ENCODE measurements around the gene ERFL.

The ERFL gene

DNA sequence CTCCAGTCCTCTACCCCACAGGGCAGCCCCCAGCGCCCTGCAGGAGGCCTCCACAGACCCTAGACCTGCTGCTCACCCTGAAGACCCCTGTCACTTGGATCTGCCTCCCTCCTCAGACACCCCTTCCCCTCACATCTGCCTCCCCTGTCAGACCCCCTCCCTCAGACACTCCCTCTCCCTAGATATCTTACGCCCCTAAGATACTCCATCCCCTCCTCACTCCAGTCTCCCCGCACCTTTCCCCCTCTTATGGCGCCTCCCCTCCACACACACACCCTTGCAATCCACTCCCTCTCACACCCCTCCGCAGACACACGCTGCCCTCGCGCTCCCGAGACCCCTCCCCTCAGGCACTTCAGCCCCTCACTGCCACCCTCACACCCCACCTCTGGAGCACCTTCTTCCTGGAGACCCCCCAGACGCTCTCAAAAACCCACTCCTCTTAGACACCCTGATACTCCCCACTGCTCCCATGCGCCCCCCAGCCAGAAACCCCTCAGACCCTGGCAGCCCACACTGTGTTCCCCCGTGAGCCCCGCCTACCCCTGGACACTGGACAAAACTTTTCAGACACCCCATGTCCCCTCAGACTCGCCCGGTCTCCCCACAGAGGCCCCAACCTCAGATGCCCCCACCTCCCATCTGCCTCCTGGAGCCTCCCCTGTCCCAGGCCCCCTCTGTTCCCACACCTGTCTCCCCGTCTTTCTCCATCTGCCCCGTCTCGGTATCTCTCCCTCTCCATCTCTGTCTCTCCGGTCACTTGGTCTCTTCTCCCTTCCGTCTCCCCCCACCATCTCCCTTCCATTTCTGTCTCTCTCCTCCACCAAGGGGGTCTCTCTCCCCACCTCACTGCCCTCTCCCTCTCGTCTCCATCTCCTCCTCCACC, 14.5 kb downstream of the ERFL start:
- no peak for DNase-seq (ENCODE audit: low spot score)

DNA sequence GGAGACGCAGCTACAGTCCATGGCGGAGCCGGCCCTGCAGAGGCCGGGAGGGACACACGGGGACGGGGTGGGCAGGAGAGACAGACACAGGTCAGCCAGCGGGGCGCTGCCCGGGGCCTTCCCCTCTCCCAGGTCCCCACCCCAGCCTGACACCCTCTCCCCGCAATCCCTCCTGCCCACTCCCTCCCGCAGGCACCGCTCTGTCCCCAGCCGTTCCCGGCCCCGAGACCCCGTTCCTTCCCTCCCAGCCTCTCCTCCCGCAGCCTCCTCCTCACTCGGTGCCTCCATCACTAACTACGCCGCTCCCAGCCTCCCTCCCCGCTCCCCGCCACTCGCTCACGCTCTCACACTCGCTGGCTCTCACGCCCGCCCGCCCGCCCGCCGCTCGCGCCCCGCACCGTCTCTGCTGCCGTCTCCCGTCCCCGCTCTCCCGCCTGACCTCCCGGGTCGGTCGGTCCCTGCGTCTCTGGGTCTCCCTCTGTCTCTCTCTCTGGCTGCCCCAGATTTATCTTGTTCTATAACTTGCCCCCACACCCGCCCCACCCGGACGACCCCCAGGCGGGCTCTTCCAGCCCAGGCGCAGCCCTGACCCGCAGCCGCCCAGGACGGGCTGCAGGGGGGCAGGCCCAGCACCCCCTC, 15.2 kb downstream of the ERFL start:
- DNase-seq (ENCODE audit: low spot score), result no peak

DNA sequence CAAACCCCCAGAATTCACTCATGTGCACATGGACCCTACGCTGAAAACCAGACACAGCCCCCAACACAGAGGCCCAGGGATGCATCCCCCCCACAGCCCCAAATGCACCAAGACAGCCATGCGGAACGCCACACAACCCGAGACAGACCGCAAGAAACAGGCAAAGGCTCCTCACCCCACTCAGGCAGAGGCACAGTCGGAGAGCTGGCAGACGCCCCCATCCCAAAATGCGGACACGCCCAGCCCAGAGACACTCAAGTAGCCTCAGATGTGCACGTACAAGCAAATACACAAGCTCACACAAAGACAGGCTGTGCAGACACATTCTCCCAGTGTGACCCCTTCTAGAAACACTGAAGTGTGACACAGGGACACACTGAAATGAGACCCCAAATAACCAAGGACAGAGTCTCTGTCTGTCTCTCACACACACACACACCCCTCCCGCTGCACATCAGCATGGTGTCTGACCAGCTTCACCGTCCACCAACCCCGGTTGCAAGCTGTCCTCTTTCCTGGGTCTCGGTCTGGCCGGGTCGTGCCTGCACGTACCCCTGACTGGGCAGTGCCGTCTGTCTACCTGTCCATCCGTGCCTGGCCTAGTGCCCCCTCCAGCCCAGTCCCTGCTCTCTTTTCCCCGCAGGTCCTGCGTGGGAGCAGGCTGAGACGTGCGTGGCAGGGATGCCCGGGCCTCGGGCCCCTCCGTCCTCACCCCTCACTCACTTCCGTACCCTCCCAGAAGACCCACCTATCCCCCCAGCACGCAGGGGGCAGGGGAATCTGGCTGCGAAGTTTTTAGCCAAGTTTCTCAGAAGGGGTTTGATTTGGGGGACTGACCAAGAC, 16.1 kb downstream of the ERFL start:
- DNase-seq (ENCODE audit: low spot score), result no peak

DNA sequence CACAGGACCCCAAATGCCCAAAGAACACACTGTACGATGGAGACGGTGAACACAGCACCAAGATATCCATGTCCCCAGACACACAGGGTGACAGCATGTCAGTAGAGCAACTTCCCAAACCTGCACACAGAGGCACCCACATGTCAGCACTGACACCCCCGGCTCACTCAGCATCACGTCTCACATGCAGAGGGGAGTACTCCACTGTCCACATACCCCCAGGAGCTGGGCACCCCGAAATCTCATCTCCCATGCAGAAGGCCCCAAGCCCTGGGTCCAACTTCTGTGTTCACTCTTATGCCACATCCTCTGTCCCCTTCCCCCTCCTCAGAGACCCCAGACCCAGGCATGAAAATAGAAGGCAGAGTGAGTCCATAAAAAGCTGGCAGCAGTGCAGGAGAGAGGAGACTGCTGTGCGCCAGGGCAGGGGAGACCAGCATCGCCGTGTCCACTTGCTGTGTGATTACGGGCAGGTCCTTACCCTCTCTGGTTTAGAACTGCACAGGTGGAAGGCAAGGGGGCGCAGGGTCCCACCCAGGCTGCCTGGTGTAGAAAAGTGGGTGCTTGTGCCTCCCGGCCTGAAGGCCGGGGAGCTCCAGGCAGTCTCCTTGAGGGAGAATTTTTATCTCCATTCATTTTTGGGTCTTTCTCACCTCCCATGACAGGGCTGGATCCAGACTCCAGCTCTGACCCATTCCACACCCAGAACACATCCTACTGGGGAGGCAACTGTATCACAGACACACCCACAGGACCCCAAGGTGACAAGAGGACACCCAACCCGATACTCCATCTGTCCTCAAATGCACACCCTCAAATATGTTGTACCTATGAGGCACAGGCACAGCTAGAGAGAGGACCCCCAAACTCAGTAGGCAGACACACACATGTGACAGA, 17.0 kb downstream of the ERFL start:
- no peak for DNase-seq (ENCODE audit: low spot score)

DNA sequence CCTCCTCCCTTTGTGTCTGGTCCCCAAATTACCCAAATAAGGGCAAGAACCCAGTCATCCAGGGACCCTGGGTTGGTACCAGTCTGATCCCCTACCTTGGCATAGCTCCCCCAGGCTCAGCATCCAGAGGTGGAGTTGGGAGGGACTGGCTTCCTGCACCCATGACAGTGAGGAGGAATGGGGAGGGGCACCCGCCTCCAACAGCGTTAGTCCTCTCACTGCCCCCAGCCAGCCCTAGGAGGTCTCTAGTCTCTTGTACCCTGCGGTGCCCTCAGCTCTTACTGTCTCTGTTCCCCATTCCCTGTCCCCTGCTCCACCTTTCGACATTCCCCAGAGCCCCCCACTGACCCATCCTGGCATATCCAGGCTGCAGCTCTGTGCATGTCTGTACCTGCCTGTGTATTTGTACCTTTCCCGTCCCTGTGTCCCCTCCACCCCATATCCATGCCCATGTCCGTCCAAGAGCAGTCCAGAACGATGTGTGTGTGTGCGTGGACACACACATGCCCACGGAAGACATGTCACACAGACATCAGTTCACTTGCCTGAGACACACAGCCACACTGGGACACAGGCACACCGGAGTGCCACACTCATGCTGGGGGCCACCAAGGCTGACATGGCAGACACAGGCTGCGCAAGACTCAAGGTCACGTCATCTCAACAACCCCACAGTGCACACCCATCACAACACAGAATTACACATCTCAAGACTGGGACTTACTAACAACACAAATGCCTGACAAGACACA, 17.8 kb downstream of the ERFL start:
- no peak for DNase-seq (ENCODE audit: low spot score)

GRCh38 chr19:41909706-41910105, 18.5 kb downstream of the ERFL start:
- no peak for DNase-seq (ENCODE audit: low spot score)

DNA sequence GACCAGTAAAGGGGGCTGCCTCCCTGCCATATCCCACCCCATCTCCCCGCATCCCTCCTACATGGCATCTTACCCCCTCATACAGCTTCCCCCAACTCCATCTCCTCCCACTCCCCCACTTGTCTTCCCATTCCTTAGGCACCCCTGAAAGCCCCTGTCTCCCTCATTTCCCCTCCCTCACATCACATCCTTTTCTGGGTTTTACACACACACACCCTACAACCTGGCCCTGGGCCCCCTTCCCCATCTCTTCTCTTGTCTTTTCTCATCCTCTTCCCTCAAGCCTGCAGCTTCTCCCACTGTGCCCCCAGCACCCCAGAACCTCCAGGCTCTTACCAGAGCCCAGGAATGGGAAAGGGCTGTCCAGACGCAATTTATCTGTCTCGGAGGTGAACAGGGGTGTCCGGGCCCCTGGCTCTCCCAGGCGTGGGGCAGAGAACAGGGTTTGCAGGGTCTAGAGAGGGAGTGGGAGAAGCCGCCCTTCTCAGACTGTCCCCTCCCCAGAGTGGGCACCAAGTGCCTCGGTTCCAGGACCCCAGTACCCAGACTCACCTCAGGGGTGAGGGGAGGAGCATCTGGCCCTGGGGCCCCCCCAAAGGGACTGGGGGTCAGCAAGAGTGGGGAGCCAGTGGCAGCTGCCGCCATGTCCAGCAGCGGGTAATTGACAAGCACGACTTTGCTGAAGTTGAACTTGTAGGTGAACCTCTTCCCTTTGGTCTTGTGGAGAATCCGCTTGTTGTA, 19.4 kb downstream of the ERFL start:
- no peak for DNase-seq (ENCODE audit: low spot score)

DNA sequence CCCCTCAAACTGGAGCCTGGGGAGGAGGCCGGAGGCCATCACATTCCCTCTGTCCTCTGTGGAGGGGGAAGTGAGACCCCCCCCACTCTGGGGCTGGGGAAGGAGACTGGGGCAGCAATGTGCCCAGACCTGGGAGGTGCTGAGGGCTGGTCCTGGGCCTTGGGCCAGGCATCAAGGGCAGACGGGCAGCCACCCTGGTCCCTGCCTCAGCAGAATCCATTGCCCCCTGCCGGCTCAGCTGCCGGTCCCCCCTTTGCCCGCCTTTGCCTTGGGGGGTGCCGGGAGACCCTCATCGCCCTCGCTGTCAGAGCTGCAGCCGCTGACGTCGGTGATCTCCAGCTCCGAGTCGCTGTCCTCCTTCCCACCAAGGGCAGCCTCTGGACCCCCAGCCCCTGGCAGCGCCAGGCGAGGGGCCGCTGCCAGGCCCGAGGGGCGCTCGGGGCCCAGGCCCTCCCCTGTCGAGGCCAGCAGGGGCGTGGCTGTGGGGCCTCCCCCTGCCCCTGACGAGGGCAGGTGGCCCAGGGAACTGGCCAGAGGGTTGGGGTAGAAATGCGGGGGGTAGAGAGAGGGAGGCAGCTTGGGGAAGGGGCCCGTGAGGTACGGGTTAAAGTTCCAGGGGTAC, 20.1 kb downstream of the ERFL start:
- no peak for DNase-seq (ENCODE audit: low spot score)

GRCh38 chr19:41906916-41907680, 21.2 kb downstream of the ERFL start:
- no peak for DNase-seq (ENCODE audit: low spot score)

- no peak for DNase-seq (ENCODE audit: low spot score)
Observed at GRCh38 chr19:41906271-41906670, 22.0 kb downstream of the ERFL start.

GRCh38 chr19:41905273-41906002, 22.8 kb downstream of the ERFL start:
- DNase-seq (ENCODE audit: low spot score), result no peak

DNA sequence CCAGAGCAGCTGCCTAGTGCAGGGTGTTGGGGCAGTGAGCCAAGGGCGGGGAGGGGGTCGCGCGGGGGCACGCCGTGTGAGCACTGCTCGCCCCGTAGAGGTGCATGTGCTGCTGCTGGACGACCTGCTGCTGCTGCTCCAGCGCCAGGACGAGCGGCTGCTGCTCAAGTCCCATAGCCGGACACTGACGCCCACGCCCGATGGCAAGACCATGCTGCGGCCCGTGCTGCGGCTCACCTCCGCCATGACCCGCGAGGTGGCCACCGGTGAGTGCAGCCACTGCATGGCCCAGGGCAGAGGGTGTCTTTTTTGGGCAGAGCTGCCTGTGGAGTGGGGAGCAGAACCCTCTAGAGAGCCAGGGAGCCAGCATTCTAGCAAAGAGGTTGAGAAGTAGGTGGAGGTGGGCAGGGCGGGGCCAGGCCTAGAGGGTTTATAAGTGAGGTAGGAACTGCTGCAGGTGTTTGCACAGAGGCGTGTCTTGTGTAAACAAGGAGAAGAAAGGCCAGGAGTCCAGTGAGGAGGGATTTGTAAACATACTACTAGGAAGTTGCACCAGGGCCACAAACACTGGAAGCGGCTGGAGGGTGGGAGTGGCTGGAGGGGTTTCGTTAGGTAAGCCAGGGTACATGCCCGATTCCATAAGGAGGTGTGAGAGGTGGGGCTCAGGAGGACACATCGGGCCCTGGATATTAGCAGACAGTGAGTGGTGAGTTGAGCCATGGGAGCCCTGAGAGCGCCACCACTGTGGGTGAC, 24.0 kb downstream of the ERFL start:
- no peak for DNase-seq (ENCODE audit: low spot score)

DNA sequence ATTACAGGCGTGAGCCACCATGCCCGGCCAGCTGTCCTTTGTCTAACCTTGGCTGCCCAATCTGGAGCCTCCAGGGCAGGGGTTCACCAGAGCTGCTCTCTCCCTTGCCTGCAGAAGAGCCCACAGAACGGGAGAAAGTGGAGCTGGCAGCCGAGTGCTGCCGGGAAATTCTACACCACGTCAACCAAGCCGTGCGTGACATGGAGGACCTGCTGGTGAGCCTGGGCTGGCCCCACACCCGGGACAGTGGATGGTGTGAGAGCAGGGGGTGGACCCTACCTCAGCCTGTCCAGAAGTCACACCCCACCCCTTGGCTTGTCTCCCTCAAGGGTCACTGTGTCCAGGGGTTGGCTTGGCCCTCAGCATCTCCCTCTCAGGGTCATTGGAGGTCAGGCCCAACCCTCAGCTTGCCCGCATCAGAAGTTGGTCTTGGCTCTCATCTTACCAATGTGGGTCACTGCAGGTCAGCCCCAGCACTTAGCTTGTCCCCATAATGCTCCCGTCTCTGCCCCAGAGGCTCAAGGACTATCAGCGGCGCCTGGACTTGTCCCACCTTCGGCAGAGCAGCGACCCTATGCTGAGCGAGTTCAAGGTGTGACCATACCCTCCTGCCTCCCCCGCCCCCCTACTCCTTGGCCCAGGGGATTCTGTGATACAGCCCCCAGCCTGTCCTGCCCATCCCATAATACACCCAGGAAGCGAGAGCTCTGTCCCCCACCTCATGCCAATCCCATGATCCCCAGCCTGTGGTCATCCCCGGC, 24.9 kb downstream of the ERFL start:
- DNase-seq (ENCODE audit: low spot score), result no peak

- DNase-seq (ENCODE audit: low spot score), result no peak
Observed at GRCh38 chr19:41902594-41902993, 25.7 kb downstream of the ERFL start.

DNA sequence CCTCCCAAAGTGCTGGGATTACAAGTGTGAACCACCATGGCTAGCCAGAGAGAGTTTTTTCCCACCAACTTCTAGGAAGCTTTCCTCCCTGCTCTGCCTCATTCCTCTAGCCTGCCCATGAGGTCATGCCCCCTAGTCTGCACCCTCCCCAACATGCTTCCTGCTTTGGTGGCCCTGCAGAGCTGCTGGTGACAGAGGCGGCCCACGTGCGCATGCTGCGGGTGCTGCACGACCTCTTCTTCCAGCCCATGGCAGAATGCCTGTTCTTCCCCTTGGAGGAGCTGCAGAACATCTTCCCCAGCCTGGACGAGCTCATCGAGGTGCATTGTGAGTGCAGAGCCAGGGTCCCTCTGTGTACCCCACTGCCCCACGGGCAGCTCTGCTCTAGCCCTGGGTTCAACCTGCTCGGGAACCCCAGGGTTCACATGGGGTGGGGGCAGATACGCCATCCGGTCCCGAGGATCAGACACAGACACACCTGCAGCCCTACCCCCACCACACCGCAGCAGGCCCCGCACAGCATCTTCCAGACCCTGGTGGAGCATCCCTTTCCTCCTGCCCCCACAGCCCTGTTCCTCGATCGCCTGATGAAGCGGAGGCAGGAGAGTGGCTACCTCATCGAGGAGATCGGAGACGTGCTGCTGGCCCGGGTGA, 26.4 kb downstream of the ERFL start:
- DNase-seq (ENCODE audit: low spot score), result no peak

- DNase-seq (ENCODE audit: low spot score), result no peak
Observed at GRCh38 chr19:41898235-41898634, 30.0 kb downstream of the ERFL start.
